ENCODE measurements around the gene PHAF1. TPM values are rescaled to one million over a fixed set of nuclear protein-coding genes. Genes with fewer than 3 reads are reported as not detected.

Gene PHAF1
- total RNA-seq (ENCODE audit: unreplicated experiment), result 27.1 TPM
- long read RNA-seq, partial matches to known transcripts, result 1 of 9 reads
- long read RNA-seq, other reads (novel, unspliced or antisense), result 3 of 9 reads

- peak within 1 kb of the TSS; percentile 93 for H3K27ac Mint-ChIP-seq (ENCODE audit: unreplicated experiment)
- H3K36me3 Mint-ChIP-seq (ENCODE audit: unreplicated experiment), result no peaks in the 10 kb centered on the region
- peaks cover 1% of the 10 kb centered on the region for H3K4me1 Mint-ChIP-seq (ENCODE audit: low read depth, unreplicated experiment)
- H3K4me3 Mint-ChIP-seq (ENCODE audit: unreplicated experiment), result peak within 1 kb of the TSS; percentile 99
- TF ChIP-seq, protein P1, sequence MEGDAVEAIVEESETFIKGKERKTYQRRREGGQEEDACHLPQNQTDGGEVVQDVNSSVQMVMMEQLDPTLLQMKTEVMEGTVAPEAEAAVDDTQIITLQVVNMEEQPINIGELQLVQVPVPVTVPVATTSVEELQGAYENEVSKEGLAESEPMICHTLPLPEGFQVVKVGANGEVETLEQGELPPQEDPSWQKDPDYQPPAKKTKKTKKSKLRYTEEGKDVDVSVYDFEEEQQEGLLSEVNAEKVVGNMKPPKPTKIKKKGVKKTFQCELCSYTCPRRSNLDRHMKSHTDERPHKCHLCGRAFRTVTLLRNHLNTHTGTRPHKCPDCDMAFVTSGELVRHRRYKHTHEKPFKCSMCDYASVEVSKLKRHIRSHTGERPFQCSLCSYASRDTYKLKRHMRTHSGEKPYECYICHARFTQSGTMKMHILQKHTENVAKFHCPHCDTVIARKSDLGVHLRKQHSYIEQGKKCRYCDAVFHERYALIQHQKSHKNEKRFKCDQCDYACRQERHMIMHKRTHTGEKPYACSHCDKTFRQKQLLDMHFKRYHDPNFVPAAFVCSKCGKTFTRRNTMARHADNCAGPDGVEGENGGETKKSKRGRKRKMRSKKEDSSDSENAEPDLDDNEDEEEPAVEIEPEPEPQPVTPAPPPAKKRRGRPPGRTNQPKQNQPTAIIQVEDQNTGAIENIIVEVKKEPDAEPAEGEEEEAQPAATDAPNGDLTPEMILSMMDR (IDR thresholded peaks at IDR 0.05; ENCODE audit: partially characterized antibody, unreplicated experiment), result no peak
- DNase-seq, result peak; percentile 99
- H3K27me3 Mint-ChIP-seq (ENCODE audit: unreplicated experiment), result peaks cover 10% of the 10 kb centered on the region
- H3K9me3 Mint-ChIP-seq (ENCODE audit: unreplicated experiment), result peaks cover 8% of the 10 kb centered on the region
These were observed at the start of gene PHAF1 for GRCh38 chr16:67109407-67110135. Gene PHAF1, plus strand, starts transcription at chr16:67109941. Its CDS starts 235 bp downstream, at chr16:67110176.

- H3K27me3 Mint-ChIP-seq (ENCODE audit: unreplicated experiment), result no peaks in the 10 kb centered on the region
- no peaks in the 10 kb centered on the region for H3K36me3 Mint-ChIP-seq (ENCODE audit: unreplicated experiment)
- TF ChIP-seq, protein P1 (IDR thresholded peaks at IDR 0.05; ENCODE audit: partially characterized antibody, unreplicated experiment), result no peak
- DNase-seq, result no peak
- H3K4me3 Mint-ChIP-seq (ENCODE audit: unreplicated experiment), result no peak overlapping the region
- peaks cover 2% of the 10 kb centered on the region for H3K9me3 Mint-ChIP-seq (ENCODE audit: unreplicated experiment)
- H3K27ac Mint-ChIP-seq (ENCODE audit: unreplicated experiment), result no peak overlapping the region
- H3K4me1 Mint-ChIP-seq (ENCODE audit: low read depth, unreplicated experiment), result peaks cover 15% of the 10 kb centered on the region
These were observed 46.7 kb upstream of the PHAF1 start for GRCh38 chr16:67063008-67063407.

DNA sequence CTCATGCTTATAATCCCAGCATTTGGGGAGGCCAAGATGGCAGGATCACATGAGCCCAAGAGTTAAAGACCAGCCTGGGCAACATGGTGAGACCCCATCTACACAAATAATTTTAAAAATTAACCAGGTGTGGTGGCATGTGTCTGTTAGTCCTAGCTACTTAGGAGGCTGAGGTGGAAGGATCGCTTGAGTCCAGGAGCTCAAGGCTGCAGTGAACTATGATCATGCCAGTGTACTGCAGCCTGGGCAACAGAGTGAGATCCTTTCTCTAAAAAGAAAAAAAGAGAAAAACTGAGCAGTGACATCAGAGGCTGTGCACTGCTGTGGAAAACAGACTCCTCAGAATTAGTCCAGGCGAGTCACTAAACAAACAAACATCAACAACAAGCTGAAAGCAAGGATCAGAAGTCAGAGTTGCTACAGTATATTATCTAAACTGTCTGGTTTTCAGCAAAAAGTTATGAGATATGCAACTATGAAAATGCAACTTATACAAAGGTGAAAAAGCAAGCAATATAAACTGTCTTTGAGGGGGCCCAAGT, 41.5 kb upstream of the PHAF1 start:
- Mint-ChIP-seq H3K9me3 (ENCODE audit: unreplicated experiment) (no peaks in the 10 kb centered on the region), H3K27me3 (ENCODE audit: unreplicated experiment) (no peaks in the 10 kb centered on the region), H3K27ac (ENCODE audit: unreplicated experiment) (no peak overlapping the region), H3K36me3 (ENCODE audit: unreplicated experiment) (peaks cover 5% of the 10 kb centered on the region), H3K4me1 (ENCODE audit: low read depth, unreplicated experiment) (no peaks in the 10 kb centered on the region), H3K4me3 (ENCODE audit: unreplicated experiment) (no peak overlapping the region)
- TF ChIP-seq, protein P1 (IDR thresholded peaks at IDR 0.05; ENCODE audit: partially characterized antibody, unreplicated experiment), result no peak
- no peak for DNase-seq

DNA sequence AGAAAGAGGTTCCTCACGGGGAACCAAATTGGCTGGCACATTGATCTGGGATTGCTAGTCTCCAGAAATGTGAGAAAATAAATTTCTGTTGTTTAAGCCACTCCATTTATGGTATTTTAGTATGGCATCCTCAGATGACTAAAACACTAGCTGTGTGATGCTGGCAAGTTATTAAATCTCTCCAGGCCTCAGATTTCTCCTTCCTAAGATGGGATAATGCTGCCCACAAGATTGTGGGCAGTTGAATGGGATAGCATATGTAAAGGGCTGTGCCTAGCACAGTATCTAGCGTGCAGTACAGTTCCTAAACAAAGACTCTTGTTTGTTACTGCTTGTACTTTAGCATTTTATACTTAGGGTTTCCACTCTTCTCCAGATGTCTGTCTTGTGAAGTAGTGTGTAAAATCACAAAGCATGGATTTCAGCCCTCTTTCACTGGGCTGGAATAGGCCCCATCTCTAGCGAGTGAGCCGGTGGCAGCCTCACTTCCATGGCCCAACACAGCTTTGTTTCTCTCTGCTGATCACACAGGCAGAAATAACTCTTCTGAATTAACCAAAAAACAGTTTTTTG, 38.2 kb upstream of the PHAF1 start:
- H3K27ac Mint-ChIP-seq (ENCODE audit: unreplicated experiment), result no peak overlapping the region
- TF ChIP-seq, protein P1 (IDR thresholded peaks at IDR 0.05; ENCODE audit: partially characterized antibody, unreplicated experiment), result no peak
- H3K4me3 Mint-ChIP-seq (ENCODE audit: unreplicated experiment), result no peak overlapping the region
- peaks cover 1% of the 10 kb centered on the region for H3K9me3 Mint-ChIP-seq (ENCODE audit: unreplicated experiment)
- no peaks in the 10 kb centered on the region for H3K4me1 Mint-ChIP-seq (ENCODE audit: low read depth, unreplicated experiment)
- no peaks in the 10 kb centered on the region for H3K27me3 Mint-ChIP-seq (ENCODE audit: unreplicated experiment)
- DNase-seq, result no peak
- H3K36me3 Mint-ChIP-seq (ENCODE audit: unreplicated experiment), result peaks cover 5% of the 10 kb centered on the region

- TF ChIP-seq, protein P1 (IDR thresholded peaks at IDR 0.05; ENCODE audit: partially characterized antibody, unreplicated experiment), result no peak
- no peaks in the 10 kb centered on the region for H3K27me3 Mint-ChIP-seq (ENCODE audit: unreplicated experiment)
These were observed 34.4 kb upstream of the PHAF1 start for GRCh38 chr16:67075331-67075730.

More at GRCh38 chr16:67075331-67075730, 34.4 kb upstream of the PHAF1 start:
- peaks cover 1% of the 10 kb centered on the region for H3K9me3 Mint-ChIP-seq (ENCODE audit: unreplicated experiment)
- H3K4me1 Mint-ChIP-seq (ENCODE audit: low read depth, unreplicated experiment), result peaks cover 3% of the 10 kb centered on the region
- no peak for DNase-seq
- no peak overlapping the region for H3K27ac Mint-ChIP-seq (ENCODE audit: unreplicated experiment)
- no peaks in the 10 kb centered on the region for H3K36me3 Mint-ChIP-seq (ENCODE audit: unreplicated experiment)
- no peak overlapping the region for H3K4me3 Mint-ChIP-seq (ENCODE audit: unreplicated experiment)
